Fibroblast of the aortic adventitia (primary cell): ENCODE measurements around the gene KLF13. TPM values are rescaled to one million over a fixed set of nuclear protein-coding genes. Genes with fewer than 3 reads are reported as not detected.

Source experiments
- DNase-seq: peaks from one replicate; pipeline ENCODE4 v3.0.0-alpha.2; 2010; ENCODE audit warnings: low read depth
- H3K4me3 ChIP-seq: 2 replicates; pipeline ENCODE4 v1.5.1; 2011; ENCODE audit warnings: low read depth, mild to moderate bottlenecking, control low read depth, low read length, moderate library complexity
- total RNA-seq: library from RNA; depleted of rRNA; stranded (reverse); fragments of >200 nt; gene quantifications from 2 replicates; pipeline ENCODE4 v1.2.3, GENCODE V29; 2012; ENCODE audit warnings: low replicate concordance
- TF ChIP-seq, protein P1 (sequence below): IDR thresholded peaks from 2 replicates; pipeline ENCODE4 v1.5.1; 2011; ENCODE audit warnings: mild to moderate bottlenecking, low read length, control low read depth, inconsistent platforms; ENCODE audit not compliant: insufficient read depth

Gene KLF13
- total RNA-seq, 1 donor = 40.4 TPM

DNA sequence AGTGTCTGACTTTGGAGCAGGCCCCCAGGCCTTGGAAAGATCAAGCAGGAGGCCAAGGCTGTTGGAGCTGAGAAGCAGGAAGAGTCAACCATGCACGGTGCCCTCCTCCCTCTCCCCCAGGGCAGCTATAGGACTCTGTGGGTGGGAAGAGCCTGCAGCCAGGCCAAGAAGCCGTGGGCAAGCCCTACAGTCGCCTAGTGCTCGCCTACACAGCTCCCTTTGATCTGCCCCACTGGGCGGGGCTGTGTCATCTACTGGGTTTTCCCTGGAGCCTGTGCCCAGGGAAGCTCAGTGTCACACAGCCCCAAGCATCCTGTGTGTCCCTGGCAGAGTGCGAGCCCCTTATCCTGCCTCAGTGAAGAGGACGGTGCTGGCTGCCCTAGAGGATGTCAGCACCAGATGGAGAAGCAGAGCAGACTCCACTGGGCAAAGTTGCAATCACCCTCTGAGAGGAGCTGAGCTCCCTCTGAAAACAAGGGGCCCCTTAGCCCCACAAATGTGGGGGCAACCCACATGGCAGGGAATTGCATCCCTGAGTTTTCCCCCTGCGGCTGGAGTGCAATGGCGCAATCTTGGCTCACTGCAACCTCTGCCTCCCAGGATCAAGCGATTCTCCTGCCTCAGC is 72.2 kb downstream of the KLF13 start:
- no peak overlapping the region for H3K4me3 ChIP-seq

GRCh38 chr15:31399544-31400171 is 73.0 kb downstream of the KLF13 start:
- TF ChIP-seq, protein P1, sequence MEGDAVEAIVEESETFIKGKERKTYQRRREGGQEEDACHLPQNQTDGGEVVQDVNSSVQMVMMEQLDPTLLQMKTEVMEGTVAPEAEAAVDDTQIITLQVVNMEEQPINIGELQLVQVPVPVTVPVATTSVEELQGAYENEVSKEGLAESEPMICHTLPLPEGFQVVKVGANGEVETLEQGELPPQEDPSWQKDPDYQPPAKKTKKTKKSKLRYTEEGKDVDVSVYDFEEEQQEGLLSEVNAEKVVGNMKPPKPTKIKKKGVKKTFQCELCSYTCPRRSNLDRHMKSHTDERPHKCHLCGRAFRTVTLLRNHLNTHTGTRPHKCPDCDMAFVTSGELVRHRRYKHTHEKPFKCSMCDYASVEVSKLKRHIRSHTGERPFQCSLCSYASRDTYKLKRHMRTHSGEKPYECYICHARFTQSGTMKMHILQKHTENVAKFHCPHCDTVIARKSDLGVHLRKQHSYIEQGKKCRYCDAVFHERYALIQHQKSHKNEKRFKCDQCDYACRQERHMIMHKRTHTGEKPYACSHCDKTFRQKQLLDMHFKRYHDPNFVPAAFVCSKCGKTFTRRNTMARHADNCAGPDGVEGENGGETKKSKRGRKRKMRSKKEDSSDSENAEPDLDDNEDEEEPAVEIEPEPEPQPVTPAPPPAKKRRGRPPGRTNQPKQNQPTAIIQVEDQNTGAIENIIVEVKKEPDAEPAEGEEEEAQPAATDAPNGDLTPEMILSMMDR = no peak
- DNase-seq = peak; percentile 28
- H3K4me3 ChIP-seq = no peak overlapping the region

More for the DNA sequence above, 72.2 kb downstream of the KLF13 start:
- DNase-seq = no peak
- TF ChIP-seq, protein P1 = no peak

DNA sequence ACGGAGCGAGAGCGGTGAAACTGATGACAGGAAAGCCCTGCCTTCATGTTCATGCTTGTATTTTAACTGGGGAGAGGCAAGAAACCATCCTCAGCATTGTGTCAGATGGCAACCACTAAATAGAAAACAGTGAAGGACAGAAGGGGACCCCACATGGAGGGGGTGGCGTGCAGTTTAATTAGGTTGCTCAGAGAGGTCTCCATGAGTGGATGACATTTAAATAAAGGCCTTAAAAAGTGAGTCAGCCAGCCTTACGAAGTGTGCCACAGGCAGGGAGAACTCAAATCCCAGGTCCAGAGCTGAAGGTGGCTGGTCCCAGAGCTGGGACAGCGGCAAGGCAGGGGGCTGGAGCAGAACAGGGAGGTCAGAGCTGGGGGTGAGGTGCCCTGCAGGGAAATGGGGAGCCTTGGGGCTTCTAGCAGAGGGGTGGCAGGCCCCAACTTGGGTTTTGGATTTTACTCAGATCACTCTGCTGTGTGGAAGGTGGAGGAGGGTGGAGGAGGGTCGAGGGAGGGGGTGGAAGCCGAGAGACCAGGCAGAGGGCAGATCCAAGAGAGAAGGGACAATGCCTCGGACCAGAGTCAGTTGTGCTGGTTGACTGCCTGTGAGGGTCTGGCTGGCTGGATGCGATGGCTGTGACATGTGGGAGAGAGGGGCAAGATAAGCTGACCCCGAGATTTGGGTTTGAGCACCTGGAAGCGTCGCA is 73.7 kb downstream of the KLF13 start:
- TF ChIP-seq, protein P1 = no peak
- no peak overlapping the region for H3K4me3 ChIP-seq
- DNase-seq = no peak

- no peak for DNase-seq
- TF ChIP-seq, protein P1 = no peak
- no peak overlapping the region for H3K4me3 ChIP-seq
Observed at GRCh38 chr15:31401282-31401681, 74.6 kb downstream of the KLF13 start.

- no peak overlapping the region for H3K4me3 ChIP-seq
- TF ChIP-seq, protein P1 = no peak
- no peak for DNase-seq
Observed at GRCh38 chr15:31402003-31402402, 75.4 kb downstream of the KLF13 start.

- TF ChIP-seq, protein P1 = no peak
- no peak overlapping the region for H3K4me3 ChIP-seq
- peak; percentile 91 for DNase-seq
Observed at GRCh38 chr15:31402511-31403056, 75.9 kb downstream of the KLF13 start.
